Measurements from ENCODE around the gene MLH3.

The MLH3 gene

DNA sequence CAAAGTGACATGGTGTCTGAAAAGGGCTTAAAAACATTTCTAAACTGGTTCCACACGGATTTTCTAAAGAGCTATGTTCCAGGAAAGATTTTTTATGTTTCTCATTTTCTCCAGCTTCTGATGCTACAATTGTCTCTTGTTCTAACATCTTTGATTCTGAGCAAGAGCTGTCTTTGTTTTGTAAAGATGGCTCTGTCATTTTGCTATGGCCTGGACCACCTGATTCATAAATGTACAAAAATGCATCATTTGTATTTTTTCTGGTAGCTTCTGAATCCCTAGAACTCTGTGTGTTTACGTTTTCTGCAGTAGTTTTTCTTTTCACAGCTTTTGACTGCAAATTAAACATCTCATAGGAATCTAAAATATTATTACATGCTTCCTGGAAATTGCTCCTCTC is 3.2 kb downstream of the MLH3 start:
- Histone ChIP-seq H3K4me3 (ENCODE audit: low read depth, low read length) (no peak overlapping the region), H3K36me3 (ENCODE audit: control insufficient read depth, insufficient read depth, low read length) (no peaks in the 10 kb centered on the region), H3K9me3 (ENCODE audit: control insufficient read depth, insufficient read depth, low read length) (no peaks in the 10 kb centered on the region)

DNA sequence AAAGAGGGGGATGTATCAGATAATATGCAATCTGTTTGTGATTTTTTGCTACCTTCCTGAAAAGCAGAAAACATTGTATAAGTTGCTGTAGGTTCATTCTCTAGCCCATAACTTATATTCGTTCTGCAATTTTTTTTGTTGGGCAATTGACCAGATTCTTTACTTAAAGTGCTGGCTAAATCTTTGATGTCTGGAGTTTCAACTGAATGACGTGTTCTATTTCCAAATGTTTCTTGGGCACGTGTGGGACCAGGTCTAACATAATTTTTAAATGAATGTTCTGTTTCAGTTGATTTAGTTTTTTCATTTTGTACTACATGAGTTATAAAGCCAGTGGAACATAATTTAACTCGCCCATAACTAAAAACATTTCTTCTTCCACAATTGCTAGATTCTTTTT is 3.8 kb downstream of the MLH3 start:
- H3K4me3 ChIP-seq (ENCODE audit: low read depth, low read length): no peak overlapping the region
- H3K9me3 ChIP-seq (ENCODE audit: control insufficient read depth, insufficient read depth, low read length): no peaks in the 10 kb centered on the region
- no peak overlapping the region for H3K27ac ChIP-seq (ENCODE audit: low read depth, low read length)
- no peaks in the 10 kb centered on the region for H3K27me3 ChIP-seq (ENCODE audit: control insufficient read depth, insufficient read depth, low read length)
- no peak overlapping the region for H3K9ac ChIP-seq (ENCODE audit: low read depth, low read length)
- H3K36me3 ChIP-seq (ENCODE audit: control insufficient read depth, insufficient read depth, low read length): no peaks in the 10 kb centered on the region
- no peaks in the 10 kb centered on the region for H3K4me1 ChIP-seq (ENCODE audit: control insufficient read depth, insufficient read depth, low read length)

More for the DNA sequence above, 3.2 kb downstream of the MLH3 start:
- H3K27ac ChIP-seq (ENCODE audit: low read depth, low read length): no peak overlapping the region
- no peaks in the 10 kb centered on the region for H3K4me1 ChIP-seq (ENCODE audit: control insufficient read depth, insufficient read depth, low read length)
- H3K9ac ChIP-seq (ENCODE audit: low read depth, low read length): no peak overlapping the region
- no peaks in the 10 kb centered on the region for H3K27me3 ChIP-seq (ENCODE audit: control insufficient read depth, insufficient read depth, low read length)

DNA sequence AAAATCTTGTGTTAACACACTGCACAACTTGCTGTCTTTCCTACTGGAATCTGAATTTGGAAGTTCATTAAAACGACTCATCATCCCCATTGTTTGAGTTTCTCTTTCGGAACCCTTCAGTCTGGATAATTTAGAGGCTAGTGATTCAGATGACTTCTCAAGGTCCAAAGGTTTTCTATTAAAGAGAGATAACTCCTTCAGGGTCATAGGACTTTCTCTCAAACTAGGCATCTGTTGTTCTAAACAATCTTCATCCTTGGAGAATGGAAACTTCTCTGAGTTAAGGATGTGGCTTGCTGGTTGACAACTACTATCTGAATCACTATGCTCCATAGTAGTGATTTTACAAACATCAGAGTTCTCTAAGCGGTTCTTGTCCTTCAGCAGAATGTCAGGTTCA is 4.4 kb downstream of the MLH3 start:
- H3K4me1 ChIP-seq (ENCODE audit: control insufficient read depth, insufficient read depth, low read length): no peaks in the 10 kb centered on the region

DNA sequence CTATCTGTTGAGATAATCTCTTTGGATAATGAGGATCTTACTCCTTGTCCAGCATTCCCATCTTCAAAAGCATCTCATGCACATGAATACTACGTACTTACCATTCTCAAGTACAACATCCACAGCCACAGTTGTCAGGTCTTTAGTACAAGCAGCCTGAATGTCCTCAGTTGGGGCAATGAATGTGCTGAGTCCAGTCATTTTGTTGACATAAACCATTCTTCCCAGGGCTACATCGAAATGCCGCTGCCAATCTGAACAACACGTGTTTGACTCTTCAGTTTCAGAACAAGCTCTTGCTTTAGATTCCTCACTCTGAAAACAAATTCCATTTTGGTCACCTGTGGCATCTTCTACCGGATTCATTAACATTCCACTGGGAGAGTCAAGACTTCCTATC is 5.0 kb downstream of the MLH3 start:
- H3K27me3 ChIP-seq (ENCODE audit: control insufficient read depth, insufficient read depth, low read length): no peaks in the 10 kb centered on the region
- no peak overlapping the region for H3K27ac ChIP-seq (ENCODE audit: low read depth, low read length)
- H3K36me3 ChIP-seq (ENCODE audit: control insufficient read depth, insufficient read depth, low read length): peaks cover 4% of the 10 kb centered on the region; the same call in 1 of the 2 replicates
- H3K9me3 ChIP-seq (ENCODE audit: control insufficient read depth, insufficient read depth, low read length): no peaks in the 10 kb centered on the region
- H3K4me1 ChIP-seq (ENCODE audit: control insufficient read depth, insufficient read depth, low read length): no peaks in the 10 kb centered on the region
- no peak overlapping the region for H3K9ac ChIP-seq (ENCODE audit: low read depth, low read length)
- no peak overlapping the region for H3K4me3 ChIP-seq (ENCODE audit: low read depth, low read length)

More for the DNA sequence above, 4.4 kb downstream of the MLH3 start:
- peaks cover 4% of the 10 kb centered on the region; the same call in 1 of the 2 replicates for H3K36me3 ChIP-seq (ENCODE audit: control insufficient read depth, insufficient read depth, low read length)
- H3K9ac ChIP-seq (ENCODE audit: low read depth, low read length): no peak overlapping the region
- no peak overlapping the region for H3K27ac ChIP-seq (ENCODE audit: low read depth, low read length)
- H3K9me3 ChIP-seq (ENCODE audit: control insufficient read depth, insufficient read depth, low read length): no peaks in the 10 kb centered on the region
- no peaks in the 10 kb centered on the region for H3K27me3 ChIP-seq (ENCODE audit: control insufficient read depth, insufficient read depth, low read length)
- no peak overlapping the region for H3K4me3 ChIP-seq (ENCODE audit: low read depth, low read length)

DNA sequence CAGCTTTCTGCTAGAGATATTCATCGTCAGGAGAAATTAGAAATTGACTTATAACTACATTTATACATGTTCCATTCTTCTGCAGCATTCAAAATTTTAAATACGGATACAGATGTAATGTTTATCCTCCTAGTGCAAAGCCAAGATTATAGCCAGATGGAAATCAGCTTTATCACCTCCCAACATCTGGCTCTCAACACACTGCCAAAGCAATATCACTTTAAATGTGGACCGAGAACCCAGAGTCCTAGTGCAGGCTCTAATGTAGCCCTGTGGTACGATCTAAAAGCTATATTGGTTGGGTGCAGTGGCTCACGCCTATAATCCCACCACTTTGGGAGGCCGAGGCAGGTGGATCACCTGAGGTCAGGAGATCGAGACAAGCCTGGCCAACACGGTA is 6.5 kb downstream of the MLH3 start:
- H3K36me3 ChIP-seq (ENCODE audit: control insufficient read depth, insufficient read depth, low read length): peaks cover 9% of the 10 kb centered on the region; the same call in 1 of the 2 replicates
- no peaks in the 10 kb centered on the region for H3K9me3 ChIP-seq (ENCODE audit: control insufficient read depth, insufficient read depth, low read length)
- H3K27me3 ChIP-seq (ENCODE audit: control insufficient read depth, insufficient read depth, low read length): no peaks in the 10 kb centered on the region
- H3K27ac ChIP-seq (ENCODE audit: low read depth, low read length): no peak overlapping the region
- H3K4me1 ChIP-seq (ENCODE audit: control insufficient read depth, insufficient read depth, low read length): no peaks in the 10 kb centered on the region
- H3K4me3 ChIP-seq (ENCODE audit: low read depth, low read length): no peak overlapping the region
- H3K9ac ChIP-seq (ENCODE audit: low read depth, low read length): no peak overlapping the region

DNA sequence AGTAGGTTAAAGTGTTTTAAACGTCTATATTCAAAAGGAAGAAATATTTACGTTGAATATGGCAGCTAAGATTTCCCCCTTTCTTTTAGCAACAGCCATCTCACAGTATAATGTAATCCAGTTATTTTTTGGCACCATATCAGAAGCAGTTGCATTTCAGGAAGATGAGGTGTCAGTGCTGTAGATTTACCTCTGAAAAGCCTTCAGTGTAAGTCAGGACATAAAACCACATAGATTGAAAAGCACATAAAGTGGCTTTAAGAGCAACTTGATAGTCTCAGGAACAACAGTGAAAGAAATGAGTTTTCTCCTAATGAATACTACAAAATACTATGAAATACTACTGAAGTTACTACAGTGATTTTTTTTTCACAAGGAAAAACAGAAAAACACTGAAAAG is 6.9 kb downstream of the MLH3 start:
- Histone ChIP-seq H3K4me1 (ENCODE audit: control insufficient read depth, insufficient read depth, low read length) (no peaks in the 10 kb centered on the region), H3K4me3 (ENCODE audit: low read depth, low read length) (no peak overlapping the region), H3K36me3 (ENCODE audit: control insufficient read depth, insufficient read depth, low read length) (peaks cover 13% of the 10 kb centered on the region; the same call in 1 of the 2 replicates), H3K27ac (ENCODE audit: low read depth, low read length) (no peak overlapping the region), H3K9me3 (ENCODE audit: control insufficient read depth, insufficient read depth, low read length) (no peaks in the 10 kb centered on the region), H3K27me3 (ENCODE audit: control insufficient read depth, insufficient read depth, low read length) (no peaks in the 10 kb centered on the region), H3K9ac (ENCODE audit: low read depth, low read length) (no peak overlapping the region)

DNA sequence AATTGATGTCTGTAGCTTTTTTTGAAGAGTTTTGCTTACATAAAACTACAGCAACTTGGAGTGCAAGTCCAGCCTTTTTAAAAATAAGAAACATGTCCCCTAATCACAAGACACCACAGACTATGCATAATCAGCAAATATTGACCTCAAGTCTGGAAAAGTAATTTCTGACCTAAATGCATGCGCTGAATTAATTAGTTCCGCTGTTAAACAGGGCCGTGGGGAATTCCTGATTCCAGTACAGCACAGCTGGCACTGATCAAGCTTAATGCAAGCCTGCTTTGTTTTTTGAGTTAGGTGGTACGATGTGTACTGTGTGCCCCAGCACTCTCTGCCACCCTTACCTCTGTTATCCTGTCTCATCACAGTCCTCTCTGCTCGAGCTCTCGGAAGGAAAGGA is 9.2 kb downstream of the MLH3 start:
- Histone ChIP-seq H3K9ac (ENCODE audit: low read depth, low read length) (no peak overlapping the region), H3K4me3 (ENCODE audit: low read depth, low read length) (no peak overlapping the region), H3K36me3 (ENCODE audit: control insufficient read depth, insufficient read depth, low read length) (peaks cover 26% of the 10 kb centered on the region; the same call in 1 of the 2 replicates), H3K27me3 (ENCODE audit: control insufficient read depth, insufficient read depth, low read length) (no peaks in the 10 kb centered on the region), H3K27ac (ENCODE audit: low read depth, low read length) (no peak overlapping the region), H3K4me1 (ENCODE audit: control insufficient read depth, insufficient read depth, low read length) (no peaks in the 10 kb centered on the region), H3K9me3 (ENCODE audit: control insufficient read depth, insufficient read depth, low read length) (no peaks in the 10 kb centered on the region)

DNA sequence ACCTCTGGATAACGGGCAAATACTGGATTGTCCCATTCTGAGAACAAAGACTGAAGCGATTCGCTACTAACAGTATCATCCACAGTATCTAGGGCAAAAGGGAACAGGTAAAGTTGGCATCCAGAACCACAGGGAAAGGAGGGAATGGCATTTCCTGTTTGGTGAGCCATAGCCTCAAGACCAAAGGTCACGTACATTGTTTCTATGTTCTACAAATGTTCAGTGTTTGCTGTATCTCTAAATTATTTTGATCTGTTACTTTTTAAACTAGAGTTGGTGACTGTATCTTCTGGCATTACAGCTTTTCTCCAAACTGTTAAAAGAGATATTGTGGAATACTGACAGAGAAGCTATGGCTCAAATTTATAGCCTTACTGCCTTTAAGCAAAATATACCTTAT is 9.7 kb downstream of the MLH3 start:
- no peaks in the 10 kb centered on the region for H3K9me3 ChIP-seq (ENCODE audit: control insufficient read depth, insufficient read depth, low read length)
- peaks cover 30% of the 10 kb centered on the region; the same call in 1 of the 2 replicates for H3K36me3 ChIP-seq (ENCODE audit: control insufficient read depth, insufficient read depth, low read length)
- no peaks in the 10 kb centered on the region for H3K27me3 ChIP-seq (ENCODE audit: control insufficient read depth, insufficient read depth, low read length)
- no peaks in the 10 kb centered on the region for H3K4me1 ChIP-seq (ENCODE audit: control insufficient read depth, insufficient read depth, low read length)
- no peak overlapping the region for H3K4me3 ChIP-seq (ENCODE audit: low read depth, low read length)
- H3K27ac ChIP-seq (ENCODE audit: low read depth, low read length): no peak overlapping the region
- H3K9ac ChIP-seq (ENCODE audit: low read depth, low read length): no peak overlapping the region

DNA sequence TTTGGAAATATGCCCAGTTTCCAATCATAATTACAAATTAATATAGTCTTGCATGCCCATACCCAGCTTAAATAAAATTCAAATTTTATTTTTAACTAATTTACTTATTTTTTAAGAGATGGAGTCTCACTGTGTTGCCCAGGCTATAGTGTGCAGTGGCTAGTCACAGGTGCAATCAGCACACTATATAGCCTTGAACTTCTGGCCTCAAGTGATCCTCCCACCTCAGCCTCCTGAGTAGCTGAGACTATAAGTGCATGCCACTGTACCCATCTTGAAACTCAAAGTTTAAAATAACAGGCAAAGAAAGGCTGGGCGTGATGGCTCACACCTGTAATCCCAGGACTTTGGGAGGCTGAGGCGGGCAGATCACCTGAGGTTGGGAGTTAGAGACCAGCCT is 10.3 kb downstream of the MLH3 start:
- Histone ChIP-seq H3K9me3 (ENCODE audit: control insufficient read depth, insufficient read depth, low read length) (no peaks in the 10 kb centered on the region), H3K27me3 (ENCODE audit: control insufficient read depth, insufficient read depth, low read length) (no peaks in the 10 kb centered on the region), H3K27ac (ENCODE audit: low read depth, low read length) (no peak overlapping the region), H3K36me3 (ENCODE audit: control insufficient read depth, insufficient read depth, low read length) (peaks cover 33% of the 10 kb centered on the region; the same call in 1 of the 2 replicates), H3K4me3 (ENCODE audit: low read depth, low read length) (no peak overlapping the region), H3K4me1 (ENCODE audit: control insufficient read depth, insufficient read depth, low read length) (no peaks in the 10 kb centered on the region), H3K9ac (ENCODE audit: low read depth, low read length) (no peak overlapping the region)

DNA sequence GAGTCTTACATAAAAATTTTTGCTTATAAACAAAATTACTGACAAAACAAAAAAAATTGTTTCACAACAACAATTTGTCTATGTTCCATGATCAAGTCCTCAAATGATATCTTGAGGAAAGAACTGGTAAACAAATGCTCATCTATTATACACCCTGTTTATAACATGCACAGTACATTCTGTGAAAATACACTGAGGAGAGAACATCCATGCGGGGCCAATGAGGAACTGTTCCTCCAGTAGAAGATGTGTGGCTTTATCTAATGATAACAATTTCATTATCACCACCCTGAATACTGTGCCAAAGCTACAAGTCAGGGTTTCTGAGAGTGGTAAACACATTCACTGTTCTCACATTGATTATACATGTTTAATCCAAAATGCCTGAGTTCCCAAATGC is 10.8 kb downstream of the MLH3 start:
- H3K27me3 ChIP-seq (ENCODE audit: control insufficient read depth, insufficient read depth, low read length): no peaks in the 10 kb centered on the region
- peaks cover 38% of the 10 kb centered on the region for H3K36me3 ChIP-seq (ENCODE audit: control insufficient read depth, insufficient read depth, low read length)
- H3K27ac ChIP-seq (ENCODE audit: low read depth, low read length): no peak overlapping the region
- H3K9ac ChIP-seq (ENCODE audit: low read depth, low read length): no peak overlapping the region
- H3K4me3 ChIP-seq (ENCODE audit: low read depth, low read length): no peak overlapping the region
- H3K4me1 ChIP-seq (ENCODE audit: control insufficient read depth, insufficient read depth, low read length): no peaks in the 10 kb centered on the region
- no peaks in the 10 kb centered on the region for H3K9me3 ChIP-seq (ENCODE audit: control insufficient read depth, insufficient read depth, low read length)

DNA sequence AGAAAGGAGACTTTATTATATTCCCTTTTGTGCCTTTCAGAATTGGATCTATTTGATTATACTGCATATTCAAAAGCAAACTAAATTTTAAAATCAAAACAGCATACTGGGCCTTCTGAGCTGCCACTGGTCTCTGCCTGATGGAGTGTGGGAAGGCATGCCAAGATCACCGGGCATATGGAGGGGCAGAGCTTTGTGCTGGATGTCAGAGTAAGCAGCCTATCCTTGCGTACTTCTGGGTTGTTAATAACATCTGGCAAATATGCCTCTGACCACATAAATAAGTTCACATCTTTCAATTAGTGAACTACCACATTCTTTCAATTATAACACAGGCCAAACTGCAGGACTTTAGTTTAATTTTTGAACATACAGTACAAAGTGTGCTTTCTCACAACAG is 18.3 kb downstream of the MLH3 start:
- no peaks in the 10 kb centered on the region for H3K27me3 ChIP-seq (ENCODE audit: control insufficient read depth, insufficient read depth, low read length)
- no peak overlapping the region for H3K27ac ChIP-seq (ENCODE audit: low read depth, low read length)
- no peak overlapping the region for H3K4me3 ChIP-seq (ENCODE audit: low read depth, low read length)
- H3K9ac ChIP-seq (ENCODE audit: low read depth, low read length): no peak overlapping the region
- no peaks in the 10 kb centered on the region for H3K9me3 ChIP-seq (ENCODE audit: control insufficient read depth, insufficient read depth, low read length)
- peaks cover 41% of the 10 kb centered on the region for H3K36me3 ChIP-seq (ENCODE audit: control insufficient read depth, insufficient read depth, low read length)
- no peaks in the 10 kb centered on the region for H3K4me1 ChIP-seq (ENCODE audit: control insufficient read depth, insufficient read depth, low read length)

DNA sequence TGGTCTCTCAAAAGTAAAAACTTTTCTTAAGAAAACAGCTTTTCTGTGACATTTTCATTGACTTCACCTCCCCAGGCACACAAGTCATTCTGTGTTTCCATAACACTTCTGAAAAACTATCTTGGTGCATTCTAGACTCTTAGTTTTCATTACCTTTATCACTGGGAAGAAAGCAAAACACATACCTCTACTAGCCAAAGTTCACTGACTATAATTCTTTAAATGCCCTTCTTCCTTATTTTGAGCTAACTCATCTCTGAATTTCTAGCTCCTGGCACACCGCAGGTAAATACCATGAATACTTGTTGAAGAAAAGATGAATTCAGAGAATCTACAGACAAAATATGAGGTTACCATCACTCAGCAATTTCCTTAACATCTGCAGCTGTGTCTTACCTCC is 21.1 kb downstream of the MLH3 start:
- peaks cover 28% of the 10 kb centered on the region for H3K36me3 ChIP-seq (ENCODE audit: control insufficient read depth, insufficient read depth, low read length)
- H3K4me1 ChIP-seq (ENCODE audit: control insufficient read depth, insufficient read depth, low read length): no peaks in the 10 kb centered on the region
- no peaks in the 10 kb centered on the region for H3K27me3 ChIP-seq (ENCODE audit: control insufficient read depth, insufficient read depth, low read length)
- H3K4me3 ChIP-seq (ENCODE audit: low read depth, low read length): no peak overlapping the region
- H3K9me3 ChIP-seq (ENCODE audit: control insufficient read depth, insufficient read depth, low read length): no peaks in the 10 kb centered on the region
- no peak overlapping the region for H3K27ac ChIP-seq (ENCODE audit: low read depth, low read length)
- H3K9ac ChIP-seq (ENCODE audit: low read depth, low read length): no peak overlapping the region
